Natural killer cell (primary cell): ENCODE data around the gene INSC. TPM values are rescaled to one million over a fixed set of nuclear protein-coding genes. Genes with fewer than 3 reads are reported as not detected.

Source experiments
- ATAC-seq, 3 donors: fragments of 150-1000 bp in 2 of 3; fragments of 200-7000 bp in 1 of 3; cut with Tn5 transposase; 1 replicate in 1 of 3; 2 replicates in 2 of 3; pipeline ENCODE4 v1.10.0; 2021; ENCODE audit warnings: mild to moderate bottlenecking in 2 of 3, moderate library complexity in 2 of 3
- DNase-seq, 2 donors: peaks; one replicate each; pipeline versions ENCODE4 v3.0.0 to v3.0.0-alpha.2; 2013 to 2021; ENCODE audit warnings: mixed read lengths in 1 of 2
- H3K27ac ChIP-seq: one replicate; pipeline ENCODE4 v1.5.1; 2013; ENCODE audit warnings: mild to moderate bottlenecking, low read length
- H3K27me3 ChIP-seq: one replicate; pipeline ENCODE4 v1.6.1; 2013; ENCODE audit warnings: low read length; ENCODE audit not compliant: control insufficient read depth, insufficient read depth
- H3K36me3 ChIP-seq: one replicate; pipeline ENCODE4 v1.6.1; 2013; ENCODE audit warnings: low read length; ENCODE audit not compliant: control insufficient read depth, insufficient read depth
- H3K4me1 ChIP-seq: one replicate; pipeline ENCODE4 v1.6.1; 2013; ENCODE audit warnings: low read length; ENCODE audit not compliant: control insufficient read depth, insufficient read depth
- H3K4me3 ChIP-seq: one replicate; pipeline ENCODE4 v1.5.1; 2013; ENCODE audit warnings: low read length
- H3K9me3 ChIP-seq: one replicate; pipeline ENCODE4 v1.6.1; 2013; ENCODE audit warnings: low read length; ENCODE audit not compliant: control insufficient read depth, insufficient read depth
- H3K27ac Mint-ChIP-seq, 2 donors: one replicate each; pipeline ENCODE4 v1.8.0; 2022; ENCODE audit warnings: mild to moderate bottlenecking in 2 of 2, mixed read lengths in 2 of 2, moderate library complexity in 1 of 2
- H3K27me3 Mint-ChIP-seq, 2 donors: one replicate each; pipeline ENCODE4 v1.8.0; 2022; ENCODE audit warnings: low read depth in 2 of 2, mixed read lengths in 2 of 2
- H3K36me3 Mint-ChIP-seq: one replicate; pipeline ENCODE4 v1.8.0; 2022; ENCODE audit warnings: mixed read lengths
- H3K4me1 Mint-ChIP-seq, 2 donors: one replicate each; pipeline ENCODE4 v1.8.0; 2022; ENCODE audit warnings: mixed read lengths in 2 of 2
- H3K4me3 Mint-ChIP-seq: one replicate; pipeline ENCODE4 v1.8.0; 2022; ENCODE audit warnings: mild to moderate bottlenecking, moderate library complexity, mixed read lengths
- H3K9me3 Mint-ChIP-seq, 2 donors: one replicate each; pipeline ENCODE4 v1.8.0; 2022; ENCODE audit warnings: mixed read lengths in 2 of 2
- WGBS: methylation state at CpG from one replicate; pipeline ENCODE4 v1.1.7; 2013; ENCODE audit warnings: missing lambda C conversion rate; ENCODE audit not compliant: insufficient coverage; 5-methylcytosine and 5-hydroxymethylcytosine counted together
- intact Hi-C: fragments of 100-400 bp; cut with micrococcal nuclease; formaldehyde crosslinking; loops from one replicate; pipeline ENCODE4 v1.14.2; 2022
- total RNA-seq, 4 donors: library from RNA; stranded (reverse); fragments of 120-200 nt in 1 of 4; gene quantifications; one replicate each; pipeline versions ENCODE4 v1.2.3 to v1.2.4, GENCODE V29; 2013 to 2022
- TF ChIP-seq, protein P1 (sequence below): fragments of 200-600 bp; IDR thresholded peaks from one replicate; pipeline ENCODE4 v1.8.0; 2022; ENCODE audit warnings: antibody characterized with exemption

Gene INSC
- total RNA-seq, 3 donors from 2014 or later (not counting 1 experiment from before 2014, with no cell fraction given), result 0.16 to 0.27 TPM; not detected in 1

DNA sequence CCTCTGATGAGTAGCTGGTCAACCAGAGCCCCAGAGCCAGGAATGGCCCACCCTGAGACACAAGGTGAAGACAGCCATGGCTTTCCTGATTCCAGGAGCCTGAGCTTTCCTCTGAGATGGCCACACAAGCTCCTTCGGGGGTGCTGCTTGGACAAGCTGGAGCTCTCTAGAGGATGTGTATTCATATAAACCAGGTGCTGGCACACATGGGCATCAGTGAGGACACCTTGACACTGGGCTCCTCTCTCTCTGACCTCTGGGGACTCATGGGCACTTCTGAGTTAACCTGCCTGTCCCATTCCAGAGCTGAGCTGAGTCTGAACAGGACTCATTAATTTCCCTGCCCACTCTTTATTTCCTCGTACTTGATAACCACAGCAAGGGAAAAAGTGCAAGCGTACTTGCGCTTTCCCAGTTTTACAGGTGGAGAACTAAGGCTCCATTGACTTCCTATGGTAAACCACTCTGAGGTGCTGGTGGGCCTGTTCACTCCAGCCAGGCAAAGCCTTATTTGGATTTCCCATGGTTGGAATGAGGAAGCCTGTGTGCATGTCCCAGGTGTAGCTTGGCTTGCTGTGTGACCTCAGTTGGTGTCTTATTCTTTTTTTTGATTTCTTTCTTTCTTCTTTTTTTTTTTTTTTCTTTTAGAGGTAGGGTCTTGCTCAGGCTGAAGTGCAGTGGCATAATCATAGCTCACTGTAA lies 25.4 kb downstream of the INSC start:
- ATAC-seq, result no peak
- Histone ChIP-seq H3K9me3 (no peaks in the 10 kb centered on the region), H3K4me1 (no peaks in the 10 kb centered on the region), H3K27ac (no peak overlapping the region), H3K36me3 (no peaks in the 10 kb centered on the region), H3K27me3 (no peaks in the 10 kb centered on the region), H3K4me3 (no peak overlapping the region)
- no peak for DNase-seq
- intact Hi-C loops, result no loop called here
- H3K27ac Mint-ChIP-seq, result no peak overlapping the region
- H3K4me3 Mint-ChIP-seq, result no peak overlapping the region
- no peaks in the 10 kb centered on the region for H3K36me3 Mint-ChIP-seq
- H3K4me1 Mint-ChIP-seq, result no peaks in the 10 kb centered on the region
- H3K9me3 Mint-ChIP-seq, result no peaks in the 10 kb centered on the region
- TF ChIP-seq, protein P1, sequence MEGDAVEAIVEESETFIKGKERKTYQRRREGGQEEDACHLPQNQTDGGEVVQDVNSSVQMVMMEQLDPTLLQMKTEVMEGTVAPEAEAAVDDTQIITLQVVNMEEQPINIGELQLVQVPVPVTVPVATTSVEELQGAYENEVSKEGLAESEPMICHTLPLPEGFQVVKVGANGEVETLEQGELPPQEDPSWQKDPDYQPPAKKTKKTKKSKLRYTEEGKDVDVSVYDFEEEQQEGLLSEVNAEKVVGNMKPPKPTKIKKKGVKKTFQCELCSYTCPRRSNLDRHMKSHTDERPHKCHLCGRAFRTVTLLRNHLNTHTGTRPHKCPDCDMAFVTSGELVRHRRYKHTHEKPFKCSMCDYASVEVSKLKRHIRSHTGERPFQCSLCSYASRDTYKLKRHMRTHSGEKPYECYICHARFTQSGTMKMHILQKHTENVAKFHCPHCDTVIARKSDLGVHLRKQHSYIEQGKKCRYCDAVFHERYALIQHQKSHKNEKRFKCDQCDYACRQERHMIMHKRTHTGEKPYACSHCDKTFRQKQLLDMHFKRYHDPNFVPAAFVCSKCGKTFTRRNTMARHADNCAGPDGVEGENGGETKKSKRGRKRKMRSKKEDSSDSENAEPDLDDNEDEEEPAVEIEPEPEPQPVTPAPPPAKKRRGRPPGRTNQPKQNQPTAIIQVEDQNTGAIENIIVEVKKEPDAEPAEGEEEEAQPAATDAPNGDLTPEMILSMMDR, result no peak
- 92% methylated on average over 4 of the region's 4 CpGs for WGBS
- H3K27me3 Mint-ChIP-seq, result peaks cover 0 to 3% of the 10 kb centered on the region in 2 donors

DNA sequence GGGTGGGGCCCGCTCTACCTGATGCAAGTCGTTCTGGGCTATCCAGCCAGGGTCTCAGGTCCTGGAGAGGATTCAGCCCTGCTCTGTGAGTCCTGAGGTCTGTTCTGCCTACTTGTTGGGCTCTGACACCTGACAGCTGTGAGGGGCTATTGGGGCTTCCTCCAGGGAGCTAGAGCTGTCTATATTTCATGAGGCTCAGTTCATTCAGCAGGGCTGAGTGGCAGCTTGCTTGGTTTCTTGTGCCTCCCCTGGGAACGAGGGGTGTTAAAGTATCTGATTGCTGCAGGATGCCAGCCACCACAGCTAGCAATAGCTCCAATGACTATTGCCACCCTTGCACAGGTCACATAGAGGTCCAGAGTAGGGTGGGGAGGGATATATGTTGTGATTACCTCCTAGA lies 26.7 kb downstream of the INSC start:
- H3K4me3 Mint-ChIP-seq, result no peak overlapping the region
- Histone ChIP-seq H3K27ac (no peak overlapping the region), H3K4me1 (no peaks in the 10 kb centered on the region), H3K9me3 (no peaks in the 10 kb centered on the region), H3K4me3 (no peak overlapping the region), H3K36me3 (no peaks in the 10 kb centered on the region), H3K27me3 (no peaks in the 10 kb centered on the region)
- TF ChIP-seq, protein P1, result no peak
- H3K27me3 Mint-ChIP-seq, result peaks cover 0 to 3% of the 10 kb centered on the region in 2 donors
- H3K9me3 Mint-ChIP-seq, result no peaks in the 10 kb centered on the region
- intact Hi-C loops, result no loop called here
- no peaks in the 10 kb centered on the region for H3K4me1 Mint-ChIP-seq
- no peak for ATAC-seq
- no peak overlapping the region for H3K27ac Mint-ChIP-seq
- DNase-seq, result no peak
- no peaks in the 10 kb centered on the region for H3K36me3 Mint-ChIP-seq
- 82% methylated on average over 3 of the region's 3 CpGs for WGBS

DNA sequence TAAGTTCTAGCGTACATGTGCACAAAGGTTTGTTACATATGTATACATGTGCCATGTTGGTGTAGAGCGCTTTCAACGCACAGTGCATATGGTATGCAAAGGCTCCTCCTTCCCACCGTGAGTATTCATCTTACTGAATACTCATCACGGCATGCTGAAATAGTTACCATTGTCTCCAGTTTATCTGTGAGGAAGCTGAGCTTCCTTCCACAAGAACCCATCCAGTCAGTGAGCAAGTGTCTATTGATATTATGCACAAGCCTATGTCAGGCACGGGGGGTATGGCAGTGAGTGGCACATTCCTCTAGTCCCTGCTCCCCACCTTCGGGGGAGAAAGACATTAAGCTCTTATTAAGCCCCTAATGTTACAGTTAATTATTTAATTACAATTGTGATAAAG lies 28.1 kb downstream of the INSC start:
- TF ChIP-seq, protein P1, result no peak
- no peaks in the 10 kb centered on the region for H3K27me3 ChIP-seq
- WGBS, result 81% methylated on average over 6 of the region's 7 CpGs
- H3K27ac ChIP-seq, result no peak overlapping the region
- no peaks in the 10 kb centered on the region for H3K9me3 Mint-ChIP-seq
- H3K4me1 ChIP-seq, result no peaks in the 10 kb centered on the region
- peaks cover 0 to 3% of the 10 kb centered on the region in 2 donors for H3K27me3 Mint-ChIP-seq
- intact Hi-C loops, result no loop called here
- no peak overlapping the region for H3K27ac Mint-ChIP-seq
- no peaks in the 10 kb centered on the region for H3K4me1 Mint-ChIP-seq
- H3K36me3 Mint-ChIP-seq, result no peaks in the 10 kb centered on the region
- ATAC-seq, result no peak
- H3K4me3 Mint-ChIP-seq, result no peak overlapping the region
- no peaks in the 10 kb centered on the region for H3K36me3 ChIP-seq
- DNase-seq, result no peak
- H3K9me3 ChIP-seq, result no peaks in the 10 kb centered on the region
- H3K4me3 ChIP-seq, result no peak overlapping the region

DNA sequence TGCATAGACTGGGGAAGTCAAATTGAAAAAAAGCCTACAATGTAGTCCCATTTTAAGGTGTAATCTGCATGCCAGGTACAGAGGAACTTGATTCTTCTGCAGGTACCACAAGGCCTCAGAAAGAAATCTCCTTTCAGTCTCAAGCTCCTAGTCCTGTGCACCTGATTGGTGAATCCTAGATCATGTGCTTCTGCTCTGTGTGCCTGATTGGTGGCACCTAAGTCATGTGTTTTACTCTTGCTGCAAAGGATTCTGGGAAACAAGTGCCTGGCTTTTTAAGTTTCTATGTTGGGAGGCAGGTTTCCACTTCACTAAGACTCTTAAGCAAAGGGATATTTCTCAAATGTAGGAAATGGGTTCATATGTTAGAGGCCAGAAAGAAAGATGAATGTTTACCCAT lies 29.1 kb downstream of the INSC start:
- Histone ChIP-seq H3K36me3 (no peaks in the 10 kb centered on the region), H3K4me1 (no peaks in the 10 kb centered on the region), H3K4me3 (no peak overlapping the region), H3K9me3 (no peaks in the 10 kb centered on the region), H3K27me3 (no peaks in the 10 kb centered on the region), H3K27ac (no peak overlapping the region)
- DNase-seq (no peak), ATAC-seq (no peak)
- Mint-ChIP-seq H3K27me3 (peaks cover 0 to 3% of the 10 kb centered on the region in 2 donors), H3K4me1 (no peaks in the 10 kb centered on the region), H3K36me3 (no peaks in the 10 kb centered on the region), H3K9me3 (no peaks in the 10 kb centered on the region), H3K4me3 (no peak overlapping the region), H3K27ac (no peak overlapping the region)
- intact Hi-C loops, result no loop called here
- TF ChIP-seq, protein P1, result no peak
